Hypothalamus (tissue), 51 donors: ENCODE data around the gene EBNA1BP2.
"Not testable (repeated sequence)": the region's sequence is repeated elsewhere in the genome, so short reads cannot be mapped to it uniquely, and the experiment has no call there.

Source experiments
- DNase-seq, 51 donors: peaks; one replicate each; lab custom pipeline; 2025; lab: John Stamatoyannopoulos, UW

EBNA1BP2 gene

GRCh38 chr1:43174873-43175272 is 2.8 kb upstream of the EBNA1BP2 start:
- DNase-seq, result no peak

GRCh38 chr1:43172527-43172972 is 460 bp upstream of the EBNA1BP2 start:
- peak in 42 of 51 donors; percentile 65 to 100 (median 86) for DNase-seq

GRCh38 chr1:43171312-43171875 is 696 bp downstream of the EBNA1BP2 start:
- DNase-seq, result no peak

GRCh38 chr1:43165765-43166164 is 6.3 kb downstream of the EBNA1BP2 start:
- no peak for DNase-seq

- DNase-seq, result no peak
Observed at GRCh38 chr1:43165162-43165561, 6.9 kb downstream of the EBNA1BP2 start.

- DNase-seq, result no peak
Observed at GRCh38 chr1:43156026-43156425, 16.1 kb downstream of the EBNA1BP2 start.

GRCh38 chr1:43153443-43153842 is 18.6 kb downstream of the EBNA1BP2 start:
- DNase-seq, result no peak

GRCh38 chr1:43152866-43153265 is 19.2 kb downstream of the EBNA1BP2 start:
- no peak for DNase-seq

GRCh38 chr1:43149889-43150288 is 22.2 kb downstream of the EBNA1BP2 start:
- no peak for DNase-seq

- peak in 45 of 51 donors; percentile 2 to 79 (median 47) for DNase-seq
Observed at GRCh38 chr1:43147625-43148327, 24.3 kb downstream of the EBNA1BP2 start.

GRCh38 chr1:43144237-43144636 is 27.9 kb downstream of the EBNA1BP2 start:
- DNase-seq, result no peak

GRCh38 chr1:43143441-43143888 is 28.6 kb downstream of the EBNA1BP2 start:
- DNase-seq, result no peak

- no peak for DNase-seq
Observed at GRCh38 chr1:43140583-43140982, 31.5 kb downstream of the EBNA1BP2 start.

- no peak for DNase-seq
Observed at GRCh38 chr1:43140010-43140409, 32.1 kb downstream of the EBNA1BP2 start.

GRCh38 chr1:43139295-43139694 is 32.8 kb downstream of the EBNA1BP2 start:
- DNase-seq, result not testable (repeated sequence)

- DNase-seq, result peak in 13 of 51 donors; percentile 1 to 60 (median 11)
Observed at GRCh38 chr1:43137445-43138052, 34.5 kb downstream of the EBNA1BP2 start.

GRCh38 chr1:43135857-43136781 is 36.0 kb downstream of the EBNA1BP2 start:
- DNase-seq, result no peak

- DNase-seq, result no peak
Observed at GRCh38 chr1:43134640-43135039, 37.5 kb downstream of the EBNA1BP2 start.

- no peak for DNase-seq
Observed at GRCh38 chr1:43134068-43134467, 38.0 kb downstream of the EBNA1BP2 start.

GRCh38 chr1:43129426-43129825 is 42.7 kb downstream of the EBNA1BP2 start:
- DNase-seq, result no peak

- DNase-seq, result no peak
Observed at GRCh38 chr1:43128816-43129215, 43.3 kb downstream of the EBNA1BP2 start.
